HepG2 (cell line): ENCODE measurements around the gene TTC39C. TPM values are rescaled to one million over a fixed set of nuclear protein-coding genes. Genes with fewer than 3 reads are reported as not detected.

ENCODE experiments used
- ARNTL ChIP-seq: sonication (generic); formaldehyde crosslinking; IDR thresholded peaks from 2 replicates; pipeline ENCODE4 v1.4.0; 2020; ENCODE audit warnings: mild to moderate bottlenecking, missing genetic modification reagents
- CENPBD1 ChIP-seq: sonication (generic); formaldehyde crosslinking; IDR thresholded peaks from 2 replicates; pipeline ENCODE4 v1.8.0; 2022; ENCODE audit warnings: missing genetic modification reagents, low read depth, mild to moderate bottlenecking, borderline replicate concordance
- CHD2 ChIP-seq: IDR thresholded peaks from 2 replicates; pipeline ENCODE4 v1.6.1; 2011; ENCODE audit warnings: low read depth, low read length, improper control_type of control experiment
- FOXO1 ChIP-seq: sonication (generic); formaldehyde crosslinking; IDR thresholded peaks from 2 replicates; pipeline ENCODE4 v1.4.0; 2020; ENCODE audit warnings: missing genetic modification reagents
- KDM2A ChIP-seq: sonication (generic); formaldehyde crosslinking; IDR thresholded peaks from 2 replicates; pipeline ENCODE4 v1.4.0; 2020; ENCODE audit warnings: low read depth, missing genetic modification reagents, borderline replicate concordance
- MAF1 ChIP-seq: sonication (generic); formaldehyde crosslinking; IDR thresholded peaks from 2 replicates; pipeline ENCODE4 v1.5.0; 2020; ENCODE audit warnings: missing genetic modification reagents, borderline replicate concordance
- MEIS2 ChIP-seq: sonication (generic); formaldehyde crosslinking; IDR thresholded peaks from 2 replicates; pipeline ENCODE4 v1.9.0; 2021; ENCODE audit warnings: mild to moderate bottlenecking, missing genetic modification reagents
- MTF2 ChIP-seq: sonication (generic); formaldehyde crosslinking; IDR thresholded peaks from 2 replicates; pipeline ENCODE4 v1.5.0; 2020; ENCODE audit warnings: missing genetic modification reagents, borderline replicate concordance
- MXI1 ChIP-seq: IDR thresholded peaks from 3 replicates; pipeline ENCODE4 v1.6.1; 2012; ENCODE audit warnings: low read depth, low read length, inconsistent platforms, borderline replicate concordance
- NFE2 ChIP-seq: sonication (generic); formaldehyde crosslinking; IDR thresholded peaks from 2 replicates; pipeline ENCODE4 v1.4.0; 2020; ENCODE audit warnings: missing genetic modification reagents
- NR2F1 ChIP-seq, 2 experiments: fragments of 450-650 bp in 1 of 2; formaldehyde crosslinking in 1 of 2; IDR thresholded peaks; 2 replicates each; pipeline versions ENCODE4 v1.5.0 to v1.6.1; 2016 to 2020; ENCODE audit warnings: mild to moderate bottlenecking in 1 of 2, missing compliant biosample characterization in 1 of 2, missing genetic modification reagents in 1 of 2, moderate library complexity in 1 of 2
- PHF20 ChIP-seq: sonication (generic); formaldehyde crosslinking; IDR thresholded peaks from 2 replicates; pipeline ENCODE4 v1.5.0; 2020; ENCODE audit warnings: mild to moderate bottlenecking, missing genetic modification reagents
- RFX1 ChIP-seq: fragments of 450-650 bp; IDR thresholded peaks from 2 replicates; pipeline ENCODE4 v1.6.1; 2017
- SIN3B ChIP-seq: fragments of 150-350 bp; IDR thresholded peaks from 2 replicates; pipeline ENCODE4 v1.6.1; 2014; ENCODE audit warnings: low read length
- SMAD1 ChIP-seq: sonication (generic); formaldehyde crosslinking; IDR thresholded peaks from 2 replicates; pipeline ENCODE4 v1.4.0; 2020; ENCODE audit warnings: missing genetic modification reagents, low read depth, mild to moderate bottlenecking, borderline replicate concordance
- SRSF1 ChIP-seq: fragments of 200-400 bp; formaldehyde crosslinking; optimal IDR thresholded peaks from 2 replicates; pipeline ENCODE3; 2017; ENCODE audit warnings: mild to moderate bottlenecking, low read depth, low read length, moderate library complexity
- STAT5B ChIP-seq: sonication (generic); formaldehyde crosslinking; IDR thresholded peaks from 2 replicates; pipeline ENCODE4 v1.4.0; 2020; ENCODE audit warnings: missing genetic modification reagents
- TBP ChIP-seq: sonication (generic); formaldehyde crosslinking; IDR thresholded peaks from 2 replicates; pipeline ENCODE4 v1.5.0; 2020; ENCODE audit warnings: missing genetic modification reagents
- THYN1 ChIP-seq: sonication (generic); formaldehyde crosslinking; IDR thresholded peaks from 2 replicates; pipeline ENCODE4 v1.8.1; 2023; ENCODE audit warnings: low read depth, mild to moderate bottlenecking, moderate library complexity, missing genetic modification reagents, borderline replicate concordance
- ZBTB34 ChIP-seq: sonication (generic); formaldehyde crosslinking; IDR thresholded peaks from 2 replicates; pipeline ENCODE4 v1.8.0; 2022; ENCODE audit warnings: mild to moderate bottlenecking, missing genetic modification reagents
- ZFP82 ChIP-seq: sonication (generic); formaldehyde crosslinking; IDR thresholded peaks from 2 replicates; pipeline ENCODE4 v1.5.1; 2020; ENCODE audit warnings: mild to moderate bottlenecking, missing genetic modification reagents, borderline replicate concordance
- ZMYM4 ChIP-seq: sonication (generic); formaldehyde crosslinking; IDR thresholded peaks from 2 replicates; pipeline ENCODE4 v1.8.1; 2023; ENCODE audit warnings: mild to moderate bottlenecking, missing genetic modification reagents
- ZNF605 ChIP-seq: sonication (generic); formaldehyde crosslinking; IDR thresholded peaks from 2 replicates; pipeline ENCODE4 v1.8.0; 2022; ENCODE audit warnings: mild to moderate bottlenecking, missing genetic modification reagents
- ZNF710 ChIP-seq: sonication (generic); formaldehyde crosslinking; IDR thresholded peaks from 2 replicates; pipeline ENCODE4 v1.5.0; 2020; ENCODE audit warnings: mild to moderate bottlenecking, missing genetic modification reagents, borderline replicate concordance
- ZNF784 ChIP-seq: sonication (generic); formaldehyde crosslinking; IDR thresholded peaks from 2 replicates; pipeline ENCODE4 v1.5.1; 2020; ENCODE audit warnings: missing genetic modification reagents, mild to moderate bottlenecking, borderline replicate concordance
- ZNF792 ChIP-seq: IDR thresholded peaks from 2 replicates; pipeline ENCODE4 v1.6.1; 2016
- ZSCAN25 ChIP-seq: sonication (generic); formaldehyde crosslinking; IDR thresholded peaks from 2 replicates; pipeline ENCODE4 v1.8.0; 2022; ENCODE audit warnings: mild to moderate bottlenecking, missing genetic modification reagents
- polyA plus RNA-seq, 8 experiments: library from polyadenylated mRNA; depleted of rRNA in 3 of 8; stranded (reverse) in 7 of 8; unstranded in 1 of 8; fragments of >200 nt; fragmentation: Illumina TruSeq in 4 of 8; extraction: Trizol in 4 of 8; gene quantifications; 2 replicates each; pipeline versions ENCODE4 v1.2.1 to v1.2.3, GENCODE V29; 2011 to 2016; ENCODE audit warnings: low read depth in 4 of 8, missing spikeins in 1 of 8, mixed read lengths in 1 of 8; ENCODE audit not compliant: insufficient read depth in 1 of 8
- total RNA-seq, 5 experiments: library from RNA; depleted of rRNA; stranded (reverse); fragments of >200 nt; fragmentation: Illumina TruSeq; extraction: Trizol; gene quantifications; 2 replicates each; pipeline ENCODE4 v1.2.3, GENCODE V29; 2016; ENCODE audit warnings: low read depth in 1 of 5

Gene TTC39C
- total and polyA plus RNA-seq, 2 of the 13 experiments (the other 11 are each of a cell fraction or from before 2014, with no cell fraction given): 19.1 to 25.9 TPM

GRCh38 chr18:24112874-24113615 is 98.5 kb downstream of the TTC39C start (continued):
- TF ChIP-seq MXI1 (no peak; the same call in 2 of the 3 replicates), MTF2 (no peak), ZNF784 (no peak), KDM2A (CRISPR knock-in tag) (no peak; the same call in 1 of the 2 replicates), NR2F1 (CRISPR knock-in tag; IDR thresholded peaks at IDR 0.05) (0 out of 4 replicates have a peak, but pooled peaks of 1 of the 2 experiments have one; percentile 14), ZFP82 (no peak), ZNF710 (CRISPR knock-in tag) (peak; percentile 94; the same call in 1 of the 2 replicates), FOXO1 (CRISPR knock-in tag) (no peak; the same call in 1 of the 2 replicates), ZNF605 (CRISPR knock-in tag) (peak; percentile 68), SRSF1 (no peak), CHD2 (no peak), CENPBD1 (CRISPR knock-in tag) (no peak), ARNTL (CRISPR knock-in tag) (peak; percentile 66; the same call in 1 of the 2 replicates), ZMYM4 (CRISPR knock-in tag) (peak; percentile 87), ZSCAN25 (0 out of 2 replicates have a peak, but pooled peaks have one; percentile 38), ZNF792 (CRISPR knock-in tag) (peak; percentile 86), MEIS2 (0 out of 2 replicates have a peak, but pooled peaks have one; percentile 45), THYN1 (no peak), NFE2 (CRISPR knock-in tag) (peak; percentile 87), SIN3B (no peak), MAF1 (CRISPR knock-in tag) (no peak), PHF20 (CRISPR knock-in tag) (no peak), STAT5B (CRISPR knock-in tag) (no peak), ZBTB34 (CRISPR knock-in tag) (peak; percentile 37; the same call in 1 of the 2 replicates), TBP (CRISPR knock-in tag) (no peak), SMAD1 (CRISPR knock-in tag) (no peak), RFX1 (no peak)
